K562 (cell line): ENCODE data around the gene RPL28. TPM values are rescaled to one million over a fixed set of nuclear protein-coding genes. Genes with fewer than 3 reads are reported as not detected.

Experiments used
- ASH1L ChIP-seq: fragments of 450-650 bp; IDR thresholded peaks from 2 replicates; pipeline ENCODE4 v1.6.1; 2018; ENCODE audit warnings: borderline replicate concordance, mild to moderate bottlenecking, low read depth; ENCODE audit not compliant: partially characterized antibody
- ATF7 ChIP-seq: fragments of 450-650 bp; IDR thresholded peaks from 2 replicates; pipeline ENCODE4 v1.7.1; 2014; ENCODE audit warnings: mild to moderate bottlenecking, moderate library complexity
- BRCA1 ChIP-seq, 2 experiments: fragments of 450-650 bp in 1 of 2; sonication (generic) in 1 of 2; formaldehyde crosslinking in 1 of 2; IDR thresholded peaks; 2 replicates each; pipeline versions ENCODE4 v1.5.0 to v1.6.1; 2017 to 2020; ENCODE audit warnings: mild to moderate bottlenecking in 1 of 2, missing genetic modification reagents in 1 of 2
- COPS2 ChIP-seq: fragments of 450-650 bp; conservative IDR thresholded peaks from 2 replicates; pipeline ENCODE4 v1.6.1; 2016; ENCODE audit warnings: mild to moderate bottlenecking, moderate library complexity
- DMBX1 ChIP-seq: fragments of 250-450 bp; sonication (Bioruptor Pico); IDR thresholded peaks from 2 replicates; pipeline ENCODE4 v1.8.0; 2022; ENCODE audit warnings: inconsistent platforms, mild to moderate bottlenecking, moderate library complexity, borderline replicate concordance
- FOXJ3 ChIP-seq: sonication (generic); formaldehyde crosslinking; IDR thresholded peaks from 2 replicates; pipeline ENCODE4 v1.4.0; 2020; ENCODE audit warnings: mild to moderate bottlenecking, missing genetic modification reagents
- LARP7 ChIP-seq: fragments of 450-650 bp; IDR thresholded peaks from 2 replicates; pipeline ENCODE4 v1.6.1; 2016
- MAFF ChIP-seq: IDR thresholded peaks from 2 replicates; pipeline ENCODE4 v1.6.1; 2012; ENCODE audit warnings: low read length, improper control_type of control experiment
- MTA3 ChIP-seq: fragments of 450-650 bp; formaldehyde crosslinking; IDR thresholded peaks from 2 replicates; pipeline ENCODE4 v1.6.1; 2017; ENCODE audit warnings: mild to moderate bottlenecking, borderline replicate concordance
- MTF1 ChIP-seq: fragments of 250-450 bp; sonication (Bioruptor Pico); IDR thresholded peaks from 2 replicates; pipeline ENCODE4 v1.9.0; 2021; ENCODE audit warnings: moderate library complexity, mild to moderate bottlenecking, inconsistent platforms, borderline replicate concordance
- MYC ChIP-seq, 2 experiments: fragments of 250-450 bp in 1 of 2; sonication (Bioruptor Pico) in 1 of 2; IDR thresholded peaks; 2 replicates each; pipeline versions ENCODE4 v1.5.1 to v1.6.1; 2012 to 2021; ENCODE audit warnings: low read depth in 2 of 2, borderline replicate concordance in 1 of 2, improper control_type of control experiment in 1 of 2, low read length in 1 of 2, mild to moderate bottlenecking in 1 of 2, moderate library complexity in 1 of 2
- POLR2A ChIP-seq: fragments of 450-650 bp; conservative IDR thresholded peaks from 2 replicates; pipeline ENCODE4 v1.6.1; 2016
- RUNX1 ChIP-seq: sonication (generic); IDR thresholded peaks from 2 replicates; pipeline ENCODE4 v1.6.1; 2016; ENCODE audit warnings: antibody characterized with exemption, low read depth
- SRSF9 ChIP-seq: fragments of 200-400 bp; formaldehyde crosslinking; IDR thresholded peaks from 2 replicates; pipeline ENCODE4 v1.6.1; 2017; ENCODE audit warnings: low read depth, low read length, borderline replicate concordance
- TEAD1 ChIP-seq, 2 experiments: fragments of 450-650 bp in 1 of 2; sonication (generic) in 1 of 2; formaldehyde crosslinking; IDR thresholded peaks; 2 replicates each; pipeline versions ENCODE4 v1.4.0 to v1.8.0; 2020 to 2022; ENCODE audit warnings: mild to moderate bottlenecking in 2 of 2, missing genetic modification reagents in 1 of 2
- ZBTB7A ChIP-seq: IDR thresholded peaks from 2 replicates; pipeline ENCODE4 v1.6.1; 2011; ENCODE audit warnings: low read depth, mild to moderate bottlenecking, low read length, moderate library complexity, borderline replicate concordance; ENCODE audit not compliant: control insufficient read depth
- ZNF318 ChIP-seq, 2 experiments: fragments of 450-650 bp; IDR thresholded peaks; 2 replicates each; pipeline ENCODE4 v1.6.1; 2016; ENCODE audit warnings: mild to moderate bottlenecking in 2 of 2, borderline replicate concordance in 1 of 2, low read depth in 1 of 2, moderate library complexity in 1 of 2
- ZNF324 ChIP-seq: fragments of 250-450 bp; sonication (Bioruptor Pico); IDR thresholded peaks from 2 replicates; pipeline ENCODE4 v1.4.0; 2020; ENCODE audit warnings: mild to moderate bottlenecking
- ZNF408 ChIP-seq: fragments of 250-450 bp; sonication (Bioruptor Pico); IDR thresholded peaks from 2 replicates; pipeline ENCODE4 v1.4.0; 2020; ENCODE audit warnings: low read depth, mild to moderate bottlenecking, moderate library complexity
- ZNF584 ChIP-seq: fragments of 200-800 bp; sonication (Bioruptor generic); IDR thresholded peaks from 2 replicates; pipeline ENCODE4 v1.6.1; 2016; ENCODE audit warnings: low read depth, mild to moderate bottlenecking, missing genetic modification characterization, missing compliant biosample characterization
- ZNF644 ChIP-seq: fragments of 200-800 bp; sonication (Bioruptor generic); IDR thresholded peaks from 2 replicates; pipeline ENCODE4 v1.6.1; 2016; ENCODE audit warnings: low read depth, missing genetic modification characterization, missing compliant biosample characterization
- polyA plus RNA-seq, 8 experiments: library from polyadenylated mRNA; depleted of rRNA in 4 of 8; stranded (reverse) in 5 of 8; unstranded in 3 of 8; fragments of >200 nt; fragmentation: Nextera tagmentation in 2 of 8; fragmentation: Illumina TruSeq in 1 of 8; extraction: Ambion mirVana in 2 of 8; extraction: Trizol in 1 of 8; gene quantifications; 2 replicates each; pipeline versions ENCODE4 v1.2.1 to v1.2.3, GENCODE V29; 2011 to 2014; ENCODE audit warnings: inconsistent platforms in 1 of 8, missing spikeins in 1 of 8
- total RNA-seq, 7 experiments: library from RNA; depleted of rRNA in 6 of 7; stranded (reverse); fragments of >200 nt in 6 of 7; fragmentation: Illumina TruSeq in 2 of 7; extraction: Trizol in 2 of 7; gene quantifications; 2 replicates each; pipeline versions ENCODE4 v1.2.1 to v1.2.3, GENCODE V29; 2011 to 2021; ENCODE audit warnings: low replicate concordance in 1 of 7

RPL28 gene
- total and polyA plus RNA-seq, 9 of the 15 experiments (the other 6 are each of a cell fraction or from before 2014, with no cell fraction given): 124 to 3,106 (median 622) TPM

GRCh38 chr19:55447421-55448174 lies 61.9 kb downstream of the RPL28 start (continued):
- TF ChIP-seq ZBTB7A (0 out of 2 replicates have a peak, but pooled peaks have one; percentile 30), MAFF (no peak), POLR2A (no peak), RUNX1 (no peak), LARP7 (no peak), MTA3 (no peak), COPS2 (no peak), BRCA1 (IDR thresholded peaks at IDR 0.05) (no peak), BRCA1 (CRISPR knock-in tag; IDR thresholded peaks at IDR 0.05) (0 out of 2 replicates have a peak, but pooled peaks have one; percentile 65), ZNF318 (IDR thresholded peaks at IDR 0.05; ENCODE audit: borderline replicate concordance in 1 of 2, low read depth in 1 of 2) (no peak), SRSF9 (no peak), ZNF584 (CRISPR knock-in tag) (no peak), DMBX1 (CRISPR knock-in tag) (no peak), TEAD1 (CRISPR knock-in tag; IDR thresholded peaks at IDR 0.05) (no peak), ATF7 (no peak), ZNF324 (CRISPR knock-in tag) (no peak), MTF1 (no peak), MYC (IDR thresholded peaks at IDR 0.05; ENCODE audit: low read depth, low read length) (peak; percentile 54; the same call in 1 of the 2 replicates), MYC (CRISPR knock-in tag; IDR thresholded peaks at IDR 0.05; ENCODE audit: borderline replicate concordance, low read depth) (no peak), FOXJ3 (CRISPR knock-in tag) (no peak), ZNF644 (no peak), ZNF408 (CRISPR knock-in tag) (no peak), ASH1L (no peak)
